Right ventricle myocardium superior (tissue), 1 donor: ENCODE data around the gene DLEU7. TPM values are rescaled to one million over a fixed set of nuclear protein-coding genes. Genes with fewer than 3 reads are reported as not detected.

Source experiments
- ATAC-seq: fragments of 200-7000 bp; cut with Tn5 transposase; one replicate; pipeline ENCODE4 v1.9.1; 2020; ENCODE audit warnings: mild to moderate bottlenecking; ENCODE audit not compliant: poor library complexity
- DNase-seq: peaks from one replicate; pipeline ENCODE4 v3.0.0-alpha.2; 2020
- intact Hi-C: fragments of 100-400 bp; cut with DNase I; formaldehyde crosslinking; loops from one replicate; pipeline ENCODE4 v1.11.2; 2022
- total RNA-seq: library from RNA; stranded (reverse); fragmentation: NEBNext Ultra II Directional; extraction: Animal tissue kit (Norgen Biotek cat#: 25700); gene quantifications from one replicate; pipeline ENCODE4 v1.2.1, GENCODE V29; 2021
- donor health status: DM: no; HTN: yes; CAD: no; lungs with severe emphysema.

The DLEU7 gene
- total RNA-seq, 1 donor from 2014 or later: 0.08 TPM

DNA sequence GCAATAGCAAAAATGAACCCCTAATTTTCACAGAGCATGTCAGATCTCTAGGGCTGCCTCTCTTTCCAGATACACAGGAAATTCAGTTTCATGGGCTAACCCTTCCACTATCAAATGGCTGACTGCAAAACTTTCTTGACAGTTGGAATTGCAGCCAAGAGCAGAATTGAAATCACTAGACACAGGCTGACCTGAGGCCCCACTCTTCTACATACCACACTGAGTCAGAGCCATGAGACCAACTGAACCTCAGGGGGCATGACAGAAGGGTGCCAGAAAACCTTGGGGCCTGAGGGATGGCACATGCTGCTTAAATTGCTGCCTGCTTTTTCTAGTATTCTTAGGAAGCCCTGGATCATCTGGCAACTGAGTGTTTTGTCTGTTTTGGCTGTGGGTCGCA, 1.7 kb upstream of the DLEU7 start:
- intact Hi-C loops: no loop called here
- DNase-seq: no peak
- no peak for ATAC-seq

DNA sequence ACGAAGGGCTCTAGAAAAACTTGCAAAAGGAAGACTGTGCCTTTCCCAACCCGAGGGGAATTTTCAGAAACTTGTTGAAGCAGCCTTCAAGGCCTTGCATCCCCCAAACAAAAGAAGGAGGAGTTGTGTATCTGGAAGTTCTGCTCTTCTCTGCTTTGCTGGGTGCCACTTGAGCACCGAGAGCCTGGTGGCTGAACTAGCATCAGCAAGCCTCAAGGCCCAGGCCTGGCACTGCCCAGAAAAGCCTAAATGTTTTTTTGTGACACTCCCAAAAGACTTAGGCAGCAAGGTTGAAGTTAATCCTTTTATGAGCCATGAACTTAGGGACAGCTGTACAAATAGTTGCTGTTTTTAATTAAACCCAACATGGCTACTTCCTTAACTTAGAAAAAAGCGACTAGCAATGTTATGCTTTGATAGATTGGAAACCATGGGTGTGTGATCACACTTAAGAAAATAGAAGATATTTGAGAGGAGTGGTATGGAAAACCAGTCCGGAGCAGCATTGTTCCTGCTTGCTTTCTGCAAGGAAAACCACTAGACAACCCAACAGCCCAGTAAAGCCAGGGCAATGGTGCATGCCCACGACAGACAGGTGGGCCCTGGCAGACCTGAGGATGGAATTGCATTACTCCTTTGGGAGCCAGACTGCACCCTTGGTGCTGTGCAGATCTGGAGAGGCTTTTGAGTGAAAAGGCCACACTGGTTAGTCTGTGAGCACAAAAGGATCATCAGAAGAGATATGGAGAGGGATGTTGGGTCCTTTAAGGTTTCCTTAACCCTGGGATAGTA, 788 bp upstream of the DLEU7 start:
- intact Hi-C loops: no loop called here
- DNase-seq: no peak
- ATAC-seq: no peak

DNA sequence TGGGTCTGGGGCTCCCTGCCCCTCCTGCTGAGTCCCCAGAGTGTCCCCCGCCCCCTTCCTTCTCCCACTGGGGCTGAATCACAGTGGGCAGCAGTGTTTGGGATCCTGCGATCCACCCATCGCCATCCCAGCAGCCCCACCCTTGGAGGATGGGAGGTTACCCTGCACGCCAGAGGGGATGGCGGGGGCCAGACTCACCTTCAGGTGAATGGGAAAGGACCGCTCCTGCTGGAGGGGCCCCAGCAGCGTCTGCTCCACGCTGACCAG, 569 bp downstream of the DLEU7 start:
- intact Hi-C loops: no loop called here
- DNase-seq (no peak), ATAC-seq (no peak)

DNA sequence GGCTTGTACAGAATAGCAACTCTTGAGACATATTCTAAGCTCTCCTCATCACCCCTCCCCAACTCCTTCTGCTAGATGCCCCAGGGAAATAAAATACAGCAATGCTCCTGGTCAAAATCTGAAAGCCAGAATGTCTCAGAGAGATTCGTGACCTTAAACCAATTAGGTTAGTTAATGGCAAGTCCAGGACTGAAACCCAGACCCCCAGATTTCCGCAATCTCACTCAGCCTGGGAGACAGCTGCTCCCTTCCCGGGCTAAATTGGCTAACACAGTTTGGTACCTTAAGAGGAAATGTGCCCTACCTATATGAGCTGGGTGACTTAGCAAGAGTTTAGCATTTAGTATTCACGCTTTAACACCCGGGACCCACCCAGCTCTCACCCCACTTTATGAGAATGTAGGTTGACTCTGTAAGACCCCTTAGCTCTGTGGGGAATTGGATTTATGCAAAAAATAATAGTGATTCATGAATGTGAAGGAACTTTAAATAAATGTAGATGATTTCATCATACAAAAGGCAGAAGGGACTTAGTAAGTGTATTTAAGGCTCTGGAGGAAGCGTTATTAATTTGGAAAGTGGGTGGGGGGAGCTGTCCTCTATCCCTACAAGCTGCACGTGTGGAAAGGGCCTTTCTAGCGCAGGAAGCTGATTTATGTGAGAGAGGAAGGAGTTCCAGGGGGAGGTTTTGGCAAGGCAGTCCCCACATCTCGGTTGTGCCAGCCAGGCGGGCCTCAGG, 1.1 kb downstream of the DLEU7 start:
- ATAC-seq: no peak
- no peak for DNase-seq
- intact Hi-C loops: no loop called here

DNA sequence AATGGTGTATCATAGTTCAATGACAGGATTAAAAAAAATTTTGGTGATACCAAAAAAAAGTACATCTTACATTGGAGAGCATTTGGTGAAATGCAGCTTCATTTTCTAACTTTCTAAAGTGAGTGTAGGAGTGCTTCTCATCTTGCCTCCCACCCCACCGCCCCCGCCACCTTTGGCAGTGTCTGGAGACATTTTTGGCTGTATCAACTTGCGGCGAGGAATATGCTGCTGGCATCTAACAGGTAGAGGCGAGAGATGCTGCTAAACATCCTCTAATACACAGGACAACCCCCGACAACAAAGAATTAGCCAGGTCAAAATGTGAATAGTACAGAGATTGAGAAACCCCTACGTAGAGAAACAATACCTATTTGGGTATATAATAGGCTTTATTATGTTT, 1.7 kb downstream of the DLEU7 start:
- intact Hi-C loops: no loop called here
- DNase-seq (no peak), ATAC-seq (no peak)

DNA sequence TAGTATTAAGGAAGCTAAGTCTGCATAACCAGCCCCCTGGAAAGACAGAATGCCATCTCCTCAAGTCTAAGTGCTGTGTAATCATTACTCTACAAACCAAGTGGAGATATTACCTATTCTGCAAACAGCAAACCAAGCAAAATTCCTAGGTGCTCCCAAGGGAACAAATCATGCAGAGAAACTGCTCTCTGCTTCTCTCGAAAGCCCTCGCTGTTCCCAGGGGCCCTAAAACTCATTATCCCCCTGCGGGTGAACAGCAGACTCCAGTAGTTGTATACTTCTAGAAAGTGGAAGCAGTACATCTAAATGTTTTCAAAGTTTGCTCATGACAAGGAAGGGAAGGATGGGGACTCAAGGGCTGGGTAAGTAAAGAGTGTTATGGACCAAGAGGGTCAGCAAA, 3.2 kb downstream of the DLEU7 start:
- no peak for ATAC-seq
- no peak for DNase-seq
- intact Hi-C loops: no loop called here

DNA sequence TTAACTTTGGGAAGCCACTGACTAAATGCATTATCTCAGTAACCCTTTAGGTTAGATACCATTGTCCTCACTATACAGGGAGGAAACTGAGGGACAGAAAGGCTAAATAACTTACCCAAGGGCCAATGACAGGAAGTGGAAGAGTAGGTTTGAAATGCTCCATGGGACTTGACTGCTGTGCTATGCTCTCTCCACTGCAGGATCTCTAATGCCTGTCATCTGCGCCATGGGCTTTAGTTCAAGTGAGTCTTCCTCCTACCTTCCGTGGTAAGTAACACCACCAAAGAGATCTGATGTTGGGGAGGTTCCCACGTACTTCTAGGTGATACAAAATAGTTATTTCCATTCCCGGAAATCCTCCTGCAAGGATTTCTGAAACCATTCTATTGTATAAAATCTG, 3.7 kb downstream of the DLEU7 start:
- intact Hi-C loops: no loop called here
- DNase-seq (no peak), ATAC-seq (no peak)

DNA sequence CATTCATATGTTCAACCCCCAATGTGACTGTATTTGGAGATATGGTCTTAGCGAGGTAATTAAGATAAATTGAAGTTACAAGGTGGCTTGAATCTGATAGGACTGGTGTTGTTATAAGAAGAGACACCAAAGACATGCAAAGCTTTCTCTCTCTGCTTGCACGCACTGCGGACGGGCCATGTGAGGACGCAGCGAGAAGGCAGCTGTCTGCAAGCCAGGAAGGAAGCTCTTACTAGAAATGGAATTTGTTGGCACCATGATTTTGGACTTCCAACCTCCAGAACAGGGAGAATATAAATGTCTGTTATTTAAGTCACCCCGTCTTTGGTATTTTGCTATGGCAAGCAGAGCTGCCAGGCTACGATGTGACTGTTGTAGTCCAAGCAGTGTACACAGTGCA, 4.8 kb downstream of the DLEU7 start:
- no peak for ATAC-seq
- DNase-seq: no peak
- intact Hi-C loops: no loop called here

DNA sequence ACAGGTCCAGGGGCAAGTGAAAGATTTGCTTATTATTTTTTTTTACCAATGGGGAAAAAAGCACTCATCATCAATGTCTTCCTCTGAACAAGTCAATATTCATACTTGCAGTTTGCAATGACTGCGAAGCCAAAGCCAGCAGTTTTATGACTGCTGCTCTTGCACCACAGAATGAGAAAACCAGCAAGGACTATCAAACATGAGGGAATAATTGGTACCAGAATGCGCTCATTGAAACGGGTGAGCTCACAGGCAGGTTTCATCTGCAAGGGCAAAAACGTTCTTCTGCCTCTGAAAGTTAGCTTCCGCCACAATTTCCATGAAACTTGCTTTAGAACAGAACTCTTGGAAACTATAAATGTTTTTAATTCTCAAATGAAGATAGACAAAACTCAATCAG, 5.5 kb downstream of the DLEU7 start:
- no peak for ATAC-seq
- intact Hi-C loops: no loop called here

DNA sequence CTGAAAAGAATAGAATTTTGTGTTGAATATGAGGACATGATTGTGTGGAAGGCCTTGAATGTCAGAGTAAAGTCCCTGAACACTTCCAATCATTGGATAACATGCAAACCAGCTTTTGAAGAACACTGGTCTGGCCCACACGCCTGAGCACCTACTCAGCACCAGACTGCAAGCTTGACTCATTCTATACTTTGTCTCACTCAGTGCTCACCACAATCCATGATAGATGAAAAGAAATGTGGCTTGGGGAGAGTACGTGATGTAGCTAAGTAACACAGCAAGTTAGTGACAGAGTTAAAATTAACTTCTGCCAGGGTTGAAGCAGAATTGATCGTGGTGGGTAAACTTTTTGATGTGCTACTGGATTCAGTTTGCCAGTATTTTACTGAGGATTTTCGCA, 12.0 kb downstream of the DLEU7 start:
- DNase-seq (no peak), ATAC-seq (no peak)
- intact Hi-C loops: no loop called here

More for the DNA sequence above, 5.5 kb downstream of the DLEU7 start:
- no peak for DNase-seq

DNA sequence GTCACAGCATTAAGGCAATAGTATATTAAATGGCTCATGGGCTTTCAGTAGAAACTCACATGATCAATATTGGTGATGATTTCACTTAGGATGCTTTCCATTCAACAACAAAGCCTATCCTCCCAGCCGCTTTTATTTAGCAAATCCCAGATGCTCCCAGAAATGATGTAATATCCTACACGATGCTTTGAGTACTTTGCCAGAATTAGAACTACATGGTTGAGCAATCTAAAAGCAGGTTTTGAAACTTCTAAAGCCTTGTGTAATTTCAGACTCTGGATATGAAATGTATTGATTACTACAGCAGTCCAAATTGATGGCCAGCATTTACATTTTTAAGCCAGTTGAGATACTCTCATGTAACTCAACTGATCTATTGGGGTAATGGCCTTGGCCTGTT, 13.6 kb downstream of the DLEU7 start:
- intact Hi-C loops: no loop called here
- DNase-seq (no peak), ATAC-seq (no peak)

DNA sequence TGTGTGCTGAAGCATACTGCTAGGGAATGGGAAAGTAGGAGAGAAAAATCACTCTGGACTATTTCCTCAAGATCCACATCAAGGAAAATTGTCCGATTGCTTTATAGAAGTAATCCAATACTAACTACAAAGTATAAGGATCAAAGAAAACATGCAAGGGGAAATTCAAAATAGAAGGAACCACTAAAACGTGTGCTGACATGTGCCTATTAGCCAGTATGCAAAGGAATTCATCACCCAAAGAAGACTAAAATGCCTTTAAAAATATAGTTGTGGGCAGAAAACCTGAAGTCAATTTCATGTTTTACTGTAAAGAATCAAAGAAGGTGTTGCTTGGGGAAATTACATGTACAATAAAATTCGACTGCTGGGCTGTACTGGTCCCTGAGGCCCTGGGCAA, 14.3 kb downstream of the DLEU7 start:
- DNase-seq: no peak
- intact Hi-C loops: no loop called here
- no peak for ATAC-seq

DNA sequence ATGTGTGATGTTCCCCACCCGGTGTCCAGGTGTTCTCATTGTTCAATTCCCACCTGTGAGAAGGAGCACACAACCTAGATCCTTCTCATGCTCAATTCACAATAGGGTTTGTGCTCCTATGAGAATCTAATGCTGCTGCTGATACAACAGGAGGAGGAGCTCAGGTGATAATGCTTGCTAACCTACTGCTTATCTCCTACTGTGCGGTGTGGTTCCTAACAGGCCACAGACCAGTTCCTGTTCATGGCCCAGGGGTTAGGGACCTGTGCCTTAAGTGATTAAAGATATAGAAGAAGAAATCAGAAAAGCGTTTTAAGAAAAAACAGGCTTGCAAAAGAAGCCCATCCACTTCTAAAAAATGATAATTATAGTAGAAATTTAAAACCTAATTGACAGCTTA, 17.5 kb downstream of the DLEU7 start:
- ATAC-seq: no peak
- intact Hi-C loops: no loop called here

DNA sequence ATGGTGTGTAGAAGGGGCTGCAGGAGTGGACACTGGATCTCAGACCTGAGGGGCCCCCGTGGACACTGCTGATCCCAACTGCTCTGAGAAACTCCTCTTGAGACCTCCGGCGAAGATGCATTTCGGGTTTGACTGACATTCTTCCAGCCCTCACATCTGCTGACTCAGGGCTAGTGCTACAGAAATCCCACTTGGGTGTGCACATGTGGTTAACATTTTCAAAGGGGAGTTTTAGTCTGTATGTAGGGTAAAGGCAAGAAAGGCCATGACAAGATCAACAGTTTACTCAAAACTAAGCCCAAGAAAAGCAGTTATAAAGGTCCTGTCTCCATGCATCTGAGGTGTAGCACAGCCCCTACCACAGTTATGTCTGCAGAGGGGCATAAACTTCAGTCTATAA, 31.2 kb downstream of the DLEU7 start:
- intact Hi-C loops: no loop called here
- ATAC-seq (no peak), DNase-seq (no peak)

More for the DNA sequence above, 17.5 kb downstream of the DLEU7 start:
- DNase-seq: no peak

DNA sequence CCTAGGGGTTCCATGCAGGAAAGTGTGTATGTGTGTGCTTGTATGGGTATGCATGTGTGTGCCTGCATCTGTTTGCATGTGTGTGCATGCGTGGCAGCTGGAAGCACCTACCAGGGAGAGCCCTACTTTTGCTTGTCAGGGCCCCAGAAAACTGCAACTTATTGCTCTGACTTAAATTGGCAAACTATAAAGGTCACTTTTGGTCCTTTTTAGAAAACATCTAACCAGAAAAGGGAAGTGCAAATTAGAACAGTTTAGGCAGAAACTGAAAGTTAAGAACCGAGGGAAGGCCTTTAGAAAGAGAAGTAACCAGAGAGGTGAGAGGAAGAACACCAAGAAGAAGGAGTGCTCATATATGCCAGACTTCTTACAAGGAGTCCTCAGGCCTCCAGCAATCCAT, 32.5 kb downstream of the DLEU7 start:
- no peak for DNase-seq
- intact Hi-C loops: no loop called here
- no peak for ATAC-seq

DNA sequence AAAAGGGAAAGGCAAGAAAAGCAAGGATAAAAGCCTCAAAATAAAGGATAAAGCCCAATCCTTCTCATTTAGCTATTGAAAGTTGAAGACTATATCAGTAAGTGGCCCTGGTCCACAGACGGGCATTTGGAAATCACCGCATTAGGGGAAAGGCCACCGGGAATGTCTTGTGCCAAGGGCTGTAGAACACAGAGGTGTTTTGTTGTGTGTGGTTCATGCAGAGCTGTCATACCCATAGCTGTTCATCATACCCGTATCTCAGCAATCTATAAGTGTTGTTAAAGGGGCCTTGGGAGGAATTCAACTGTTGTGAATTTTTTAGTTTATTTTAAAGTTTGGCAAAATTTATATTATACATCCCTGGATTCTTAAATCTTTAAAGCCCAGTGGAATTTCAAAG, 33.0 kb downstream of the DLEU7 start:
- intact Hi-C loops: no loop called here
- no peak for ATAC-seq

DNA sequence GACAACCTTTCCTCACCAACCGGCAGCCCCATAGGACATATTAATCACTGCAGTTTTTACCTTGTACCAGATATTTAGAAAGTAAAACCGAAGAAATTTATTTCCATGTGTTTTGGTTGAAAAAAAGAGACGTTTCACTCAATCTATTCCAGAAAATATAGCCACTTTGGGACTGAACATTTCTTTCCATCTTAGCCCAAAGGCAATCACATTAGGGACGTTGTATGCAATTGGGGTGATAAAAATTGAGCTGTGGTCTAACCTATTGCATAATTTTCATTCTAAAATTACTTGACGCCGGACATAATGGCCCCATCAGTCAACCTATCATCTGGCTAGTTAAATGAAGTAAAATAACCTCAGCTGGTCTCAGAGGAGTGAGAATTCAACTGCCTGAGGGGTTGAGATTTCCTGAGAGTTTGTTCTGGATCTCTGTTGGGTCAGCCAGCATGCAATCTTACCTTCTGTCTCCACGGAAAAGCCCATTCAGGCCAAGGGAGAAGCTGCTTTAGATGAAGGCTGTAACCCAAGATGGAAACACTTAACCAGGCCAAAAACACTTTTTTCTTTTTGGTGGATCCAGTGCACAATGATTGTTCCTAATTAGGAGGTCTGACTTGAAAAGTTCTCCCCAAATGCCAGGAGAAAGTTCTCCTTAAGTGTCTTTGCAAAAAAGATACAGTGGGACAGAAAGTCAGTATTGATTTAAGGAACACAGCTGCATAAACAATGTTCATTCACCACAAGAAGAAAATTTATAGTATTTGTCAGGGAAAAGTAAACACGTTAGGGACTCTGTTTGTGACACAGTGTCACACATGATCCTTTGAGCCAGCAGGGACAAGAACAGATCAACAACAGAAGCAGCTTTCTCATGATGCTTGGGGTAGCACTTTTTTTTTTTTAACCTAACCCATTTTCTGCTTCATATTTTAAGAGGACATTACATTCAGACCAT, 34.1 kb downstream of the DLEU7 start:
- intact Hi-C loops: loop anchor here (10.0 kb wide), 3 partner anchors 275 to 725 kb away; no protein-coding TSS in a partner anchor
- ATAC-seq (no peak), DNase-seq (no peak)

More for the DNA sequence above, 33.0 kb downstream of the DLEU7 start:
- DNase-seq: no peak

DNA sequence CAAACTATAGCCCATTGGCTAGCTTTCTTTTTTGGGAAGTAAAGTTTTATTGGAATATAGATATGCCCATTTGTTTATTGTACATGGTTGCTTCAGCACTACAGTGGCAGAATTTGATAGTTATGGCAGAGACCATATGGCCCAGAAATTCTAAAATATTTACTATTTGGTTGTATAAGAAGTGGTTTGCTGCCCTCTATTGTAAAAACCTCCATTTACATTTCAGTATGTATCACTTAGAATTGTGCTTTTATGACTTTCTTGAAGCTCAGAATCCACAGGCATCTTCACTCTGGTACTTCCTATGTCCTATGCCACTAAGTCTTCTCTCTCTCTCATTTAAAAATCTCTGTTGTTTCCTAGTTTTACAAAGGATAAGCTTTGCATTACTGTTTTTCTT, 37.7 kb downstream of the DLEU7 start:
- intact Hi-C loops: loop anchor here (10.0 kb wide), 3 partner anchors 271 to 721 kb away; no protein-coding TSS in a partner anchor
- no peak for ATAC-seq
- DNase-seq: no peak
